Gastroesophageal sphincter (tissue), 4 donors: ENCODE data around the gene SMAD6. TPM values are rescaled to one million over a fixed set of nuclear protein-coding genes. Genes with fewer than 3 reads are reported as not detected.

Experiments used
- ATAC-seq: fragments of 150-250 bp; one replicate; pipeline ENCODE4 v1.9.1; 2016; ENCODE audit warnings: mild to moderate bottlenecking, moderate library complexity
- H3K27ac ChIP-seq, 4 donors: fragments of 200-600 bp; sonication (generic) in 3 of 4; 1 replicate in 3 of 4; 2 replicates in 1 of 4; pipeline ENCODE4 v1.5.1; 2016 to 2019
- H3K27me3 ChIP-seq: fragments of 200-600 bp; sonication (generic); one replicate; pipeline ENCODE4 v1.5.1; 2019
- H3K36me3 ChIP-seq, 2 donors: fragments of 200-600 bp; sonication (generic); one replicate each; pipeline ENCODE4 v1.5.1; 2019; ENCODE audit warnings: control low read depth in 1 of 2
- H3K4me1 ChIP-seq, 3 donors: fragments of 200-600 bp; sonication (generic); 1 replicate in 2 of 3; 2 replicates in 1 of 3; pipeline ENCODE4 v1.5.1; 2016 to 2019; ENCODE audit warnings: control low read depth in 2 of 3
- H3K4me3 ChIP-seq, 2 donors: fragments of 200-600 bp; sonication (generic); one replicate each; pipeline ENCODE4 v1.5.1; 2019; ENCODE audit warnings: mild to moderate bottlenecking in 1 of 2, moderate library complexity in 1 of 2
- H3K9me3 ChIP-seq, 3 donors: fragments of 200-600 bp; sonication (generic); one replicate each; pipeline ENCODE4 v1.5.1; 2017 to 2019; ENCODE audit warnings: control low read depth in 2 of 3
- CTCF ChIP-seq, 4 experiments: fragments of 200-600 bp in 2 of 4; fragments of 450-650 bp in 2 of 4; sonication (generic) in 1 of 4; IDR thresholded peaks; one replicate each; pipeline ENCODE4 v1.5.1; 2017 to 2019; ENCODE audit warnings: antibody characterized with exemption in 4 of 4, mild to moderate bottlenecking in 2 of 4, moderate library complexity in 2 of 4
- EP300 ChIP-seq: sonication (generic); formaldehyde crosslinking; IDR thresholded peaks from one replicate; pipeline ENCODE4 v1.6.1; 2017; ENCODE audit warnings: antibody characterized with exemption, mild to moderate bottlenecking
- POLR2A ChIP-seq, 2 donors: fragments of 450-650 bp; IDR thresholded peaks; one replicate each; pipeline ENCODE4 v1.6.1; 2017; ENCODE audit warnings: antibody characterized with exemption in 2 of 2, mild to moderate bottlenecking in 2 of 2, moderate library complexity in 1 of 2
- POLR2AphosphoS5 ChIP-seq: sonication (generic); formaldehyde crosslinking; IDR thresholded peaks from one replicate; pipeline ENCODE4 v1.6.1; 2017; ENCODE audit warnings: antibody characterized with exemption
- WGBS, 2 donors: methylation state at CpG; one replicate each; pipeline ENCODE4 v1.1.5; 2018; ENCODE audit warnings: low coverage in 1 of 2; 5-methylcytosine and 5-hydroxymethylcytosine counted together
- total RNA-seq, 4 donors: library from RNA; depleted of rRNA; stranded (reverse); fragments of >200 nt; gene quantifications; one replicate each; pipeline ENCODE4 v1.1.0, GENCODE V29; 2016

SMAD6 gene
- total RNA-seq, 4 donors from 2014 or later, result 9.9 to 11.2 (median 10.9) TPM

- H3K4me1 ChIP-seq, result peaks cover 0 to 35% (median 29%) of the 10 kb centered on the region in 3 donors
- H3K4me3 ChIP-seq, result no peak overlapping the region
- TF ChIP-seq CTCF (IDR thresholded peaks at IDR 0.05) (no peak), POLR2AphosphoS5 (no peak), EP300 (no peak), POLR2A (IDR thresholded peaks at IDR 0.05) (no peak)
- peaks cover 0 to 12% (median 0%) of the 10 kb centered on the region in 3 donors for H3K9me3 ChIP-seq
- H3K27me3 ChIP-seq, result no peaks in the 10 kb centered on the region
- H3K27ac ChIP-seq, result no peak overlapping the region
- H3K36me3 ChIP-seq, result no peaks in the 10 kb centered on the region
- WGBS, 2 donors, result 73 to 85% methylated on average over 3 of the region's 3 CpGs
- no peak for ATAC-seq
Measured at GRCh38 chr15:66758844-66759243, 56.8 kb downstream of the SMAD6 start.

- TF ChIP-seq POLR2AphosphoS5 (no peak), POLR2A (IDR thresholded peaks at IDR 0.05) (no peak), CTCF (IDR thresholded peaks at IDR 0.05) (no peak), EP300 (no peak)
- peaks cover 0 to 50% (median 30%) of the 10 kb centered on the region in 3 donors for H3K4me1 ChIP-seq
- no peaks in the 10 kb centered on the region for H3K27me3 ChIP-seq
- no peak for ATAC-seq
- 63 to 86% methylated on average over 4 to 6 of the region's 16 CpGs for WGBS, 2 donors
- H3K27ac ChIP-seq, result peak overlapping the region in 3 of 4 donors; percentile 74 to 79 (median 77)
- no peak overlapping the region for H3K4me3 ChIP-seq
- H3K9me3 ChIP-seq, result peaks cover 0 to 4% (median 0%) of the 10 kb centered on the region in 3 donors
- H3K36me3 ChIP-seq, result no peaks in the 10 kb centered on the region
Measured at GRCh38 chr15:66760097-66760967, 58.3 kb downstream of the SMAD6 start.

- peak; percentile 50 for ATAC-seq
- Histone ChIP-seq H3K4me3 (no peak overlapping the region), H3K27ac (peak overlapping the region in 3 of 4 donors; percentile 74 to 79 (median 77)), H3K4me1 (peaks cover 0 to 58% (median 34%) of the 10 kb centered on the region in 3 donors), H3K36me3 (no peaks in the 10 kb centered on the region), H3K9me3 (no peaks in the 10 kb centered on the region), H3K27me3 (no peaks in the 10 kb centered on the region)
- TF ChIP-seq POLR2A (IDR thresholded peaks at IDR 0.05), result no peak
- WGBS, 2 donors, result 47 to 67% methylated on average over 2 to 3 of the region's 16 CpGs
Measured at GRCh38 chr15:66760968-66761725, 59.1 kb downstream of the SMAD6 start.

- no peaks in the 10 kb centered on the region for H3K36me3 ChIP-seq
- no peak overlapping the region for H3K4me3 ChIP-seq
- no peak for ATAC-seq
- peak overlapping the region in 3 of 4 donors; percentile 74 to 79 (median 77) for H3K27ac ChIP-seq
- WGBS, 2 donors, result 60 to 71% methylated on average over 1 to 13 of the region's 17 CpGs
- TF ChIP-seq CTCF (IDR thresholded peaks at IDR 0.05) (no peak), POLR2AphosphoS5 (no peak), EP300 (no peak), POLR2A (IDR thresholded peaks at IDR 0.05) (no peak)
- no peaks in the 10 kb centered on the region for H3K9me3 ChIP-seq
- H3K4me1 ChIP-seq, result peaks cover 0 to 65% (median 35%) of the 10 kb centered on the region in 3 donors
- H3K27me3 ChIP-seq, result no peaks in the 10 kb centered on the region
Measured at GRCh38 chr15:66761726-66762595, 59.9 kb downstream of the SMAD6 start.
